Pulmonary artery endothelial cell (primary cell): ENCODE data around the gene CDKN2B. TPM values are rescaled to one million over a fixed set of nuclear protein-coding genes. Genes with fewer than 3 reads are reported as not detected.
A peak's percentile ranks its signal among the peaks of the same experiment; 100 is the strongest.
"Not testable (repeated sequence)": the region's sequence is repeated elsewhere in the genome, so short reads cannot be mapped to it uniquely, and the experiment has no call there.

Source experiments
- DNase-seq: peaks from one replicate; pipeline ENCODE4 v3.0.0-alpha.2; 2011; ENCODE audit warnings: low read depth, low spot score
- total RNA-seq: library from RNA; depleted of rRNA; stranded (reverse); fragments of >200 nt; gene quantifications from 2 replicates; pipeline ENCODE4 v1.2.3, GENCODE V29; 2014

CDKN2B gene
- total RNA-seq, 1 donor from 2014 or later: 3.5 TPM

- no peak for DNase-seq
Measured at GRCh38 chr9:21969951-21970799, 38.9 kb downstream of the CDKN2B start.

- DNase-seq: no peak
Measured at GRCh38 chr9:21969011-21969940, 39.8 kb downstream of the CDKN2B start.

- no peak for DNase-seq
Measured at GRCh38 chr9:21968331-21969010, 40.6 kb downstream of the CDKN2B start.

GRCh38 chr9:21967702-21968101 lies 41.4 kb downstream of the CDKN2B start:
- DNase-seq: no peak

DNA sequence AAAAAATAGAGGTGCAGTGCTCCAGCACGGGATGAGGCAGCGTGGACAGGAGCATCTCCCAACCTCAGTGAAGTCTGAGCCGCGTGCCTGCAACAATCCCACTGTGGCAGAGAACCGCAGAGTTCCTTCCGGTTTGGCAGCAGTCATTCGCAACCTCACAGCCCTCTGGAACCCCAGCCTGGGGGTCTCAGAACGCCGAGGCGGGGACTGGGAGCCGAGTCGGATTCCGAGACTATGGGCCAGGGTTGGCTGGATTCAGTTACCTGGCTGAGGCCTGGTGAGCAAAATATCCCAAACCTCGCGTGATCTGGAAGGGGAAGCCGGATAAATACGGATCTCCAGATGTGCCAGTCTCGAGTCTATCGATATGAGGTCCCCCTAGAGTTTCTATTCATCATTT lies 41.9 kb downstream of the CDKN2B start:
- DNase-seq: no peak

DNA sequence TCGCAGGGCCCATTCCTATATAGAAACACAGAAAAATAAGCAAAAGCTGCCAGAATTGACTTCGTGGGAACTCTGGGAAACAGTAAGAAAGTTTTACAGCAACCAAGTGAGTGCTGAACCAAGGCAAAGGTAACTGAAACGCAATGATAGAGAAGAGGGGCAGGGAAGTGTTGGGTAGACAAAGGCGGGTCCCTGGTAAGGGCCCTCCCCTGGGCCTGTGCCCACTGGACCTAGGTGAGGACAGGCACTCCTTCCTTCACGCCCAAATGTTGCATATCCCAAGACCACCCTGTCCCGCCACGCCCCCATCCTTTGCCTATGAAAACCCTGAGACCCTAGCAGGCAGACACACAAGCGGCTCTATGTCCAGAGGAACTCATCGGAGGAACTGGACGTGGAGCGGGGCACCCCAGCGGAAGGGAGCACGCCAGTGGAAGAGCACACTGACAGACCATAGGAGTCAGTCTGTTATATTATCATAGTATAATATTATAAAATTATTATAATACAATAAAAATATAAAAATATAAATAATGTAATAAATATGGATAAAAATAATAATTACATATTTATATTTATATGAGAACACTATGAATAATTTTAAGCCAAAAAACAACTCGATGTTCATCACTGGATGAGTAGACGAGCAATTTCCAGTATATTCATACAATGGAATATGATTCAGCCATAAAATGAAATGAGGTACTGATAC lies 42.8 kb downstream of the CDKN2B start:
- DNase-seq: no peak

DNA sequence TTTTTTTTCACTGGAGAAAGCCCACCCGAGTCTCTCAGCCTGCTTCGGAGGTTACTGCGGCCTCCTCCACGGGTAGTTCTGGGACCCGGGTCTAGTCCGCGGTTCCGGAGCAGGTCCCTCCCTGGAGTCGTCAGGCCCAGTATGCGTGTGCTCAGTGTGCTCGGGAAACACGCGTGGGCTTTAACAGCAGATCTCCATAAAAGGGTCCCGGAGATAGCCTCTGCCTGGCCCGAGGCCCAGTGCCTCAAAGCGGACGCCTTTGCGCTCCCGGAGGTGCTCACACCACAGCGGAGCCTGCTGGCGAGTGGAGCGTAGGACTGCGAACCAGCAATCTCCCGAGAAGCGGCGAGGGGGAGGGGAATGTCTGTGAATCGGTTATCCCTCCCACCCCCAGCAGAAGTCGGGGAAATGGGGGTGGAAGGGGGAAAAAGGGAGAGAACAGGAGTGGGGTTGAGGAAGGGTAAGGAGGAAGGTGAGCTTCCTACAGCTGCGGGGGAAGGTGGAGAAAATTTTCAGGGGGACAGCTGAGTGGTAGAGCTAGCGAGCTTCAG lies 43.6 kb downstream of the CDKN2B start:
- DNase-seq: peak; percentile 30

- DNase-seq: no peak
Measured at GRCh38 chr9:21964925-21965385, 44.1 kb downstream of the CDKN2B start.

DNA sequence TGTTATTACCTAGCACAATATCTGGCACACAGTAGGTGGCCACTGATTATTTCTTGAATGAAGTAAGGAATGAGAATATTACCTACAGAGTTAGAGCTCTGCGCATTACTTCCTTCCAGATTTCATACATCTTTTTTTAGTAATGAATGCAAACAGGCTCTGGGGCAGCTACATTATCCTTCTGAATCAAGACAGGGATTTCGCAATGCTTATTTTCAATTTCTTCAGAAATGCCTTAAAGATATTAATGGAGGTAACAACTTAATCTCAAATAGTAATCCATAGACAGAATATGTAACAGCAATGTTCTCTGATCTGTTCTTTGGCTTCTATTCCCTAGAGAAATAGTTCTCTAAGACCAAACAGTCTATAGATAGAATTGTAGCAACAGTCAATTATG lies 47.5 kb downstream of the CDKN2B start:
- no peak for DNase-seq

- DNase-seq: not testable (repeated sequence)
Measured at GRCh38 chr9:21959268-21959667, 49.8 kb downstream of the CDKN2B start.

DNA sequence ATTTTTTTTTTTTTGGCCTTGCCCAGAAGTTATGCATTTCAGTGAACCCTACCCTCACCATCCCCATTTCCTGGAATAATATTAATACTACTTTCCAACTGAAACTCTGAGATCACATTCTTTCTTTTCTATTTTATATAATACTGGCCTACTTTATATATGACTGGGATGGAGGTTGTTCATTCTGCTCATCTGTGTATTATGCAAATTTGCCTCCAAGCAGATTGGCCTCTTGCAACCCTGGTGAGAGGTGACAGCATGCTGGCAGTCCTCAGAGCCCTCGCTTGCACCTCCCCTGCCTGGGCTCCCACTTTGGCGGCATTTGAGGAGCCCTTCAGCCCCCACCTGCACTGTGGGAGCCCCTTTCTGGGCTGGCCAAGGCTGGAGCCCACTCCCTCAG lies 50.3 kb downstream of the CDKN2B start:
- DNase-seq: no peak

Other genes with a start within 250 kb of the CDKN2B start
- gene MTAP, start 206.7 kb downstream of the CDKN2B start, total RNA-seq: 32.2 and 55.8 TPM in 2 replicates
- 2.0 and 6.9 TPM in 2 replicates for gene CDKN2A, start 14.9 kb downstream of the CDKN2B start, total RNA-seq
- gene CDKN2B-AS1, start 14.5 kb downstream of the CDKN2B start, total RNA-seq: 0.39 and 0.66 TPM in 2 replicates